ENCODE results near the gene FA2H.
"Not testable (repeated sequence)": the region's sequence is repeated elsewhere in the genome, so short reads cannot be mapped to it uniquely, and the experiment has no call there.

Gene FA2H, protein sequence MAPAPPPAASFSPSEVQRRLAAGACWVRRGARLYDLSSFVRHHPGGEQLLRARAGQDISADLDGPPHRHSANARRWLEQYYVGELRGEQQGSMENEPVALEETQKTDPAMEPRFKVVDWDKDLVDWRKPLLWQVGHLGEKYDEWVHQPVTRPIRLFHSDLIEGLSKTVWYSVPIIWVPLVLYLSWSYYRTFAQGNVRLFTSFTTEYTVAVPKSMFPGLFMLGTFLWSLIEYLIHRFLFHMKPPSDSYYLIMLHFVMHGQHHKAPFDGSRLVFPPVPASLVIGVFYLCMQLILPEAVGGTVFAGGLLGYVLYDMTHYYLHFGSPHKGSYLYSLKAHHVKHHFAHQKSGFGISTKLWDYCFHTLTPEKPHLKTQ

DNA sequence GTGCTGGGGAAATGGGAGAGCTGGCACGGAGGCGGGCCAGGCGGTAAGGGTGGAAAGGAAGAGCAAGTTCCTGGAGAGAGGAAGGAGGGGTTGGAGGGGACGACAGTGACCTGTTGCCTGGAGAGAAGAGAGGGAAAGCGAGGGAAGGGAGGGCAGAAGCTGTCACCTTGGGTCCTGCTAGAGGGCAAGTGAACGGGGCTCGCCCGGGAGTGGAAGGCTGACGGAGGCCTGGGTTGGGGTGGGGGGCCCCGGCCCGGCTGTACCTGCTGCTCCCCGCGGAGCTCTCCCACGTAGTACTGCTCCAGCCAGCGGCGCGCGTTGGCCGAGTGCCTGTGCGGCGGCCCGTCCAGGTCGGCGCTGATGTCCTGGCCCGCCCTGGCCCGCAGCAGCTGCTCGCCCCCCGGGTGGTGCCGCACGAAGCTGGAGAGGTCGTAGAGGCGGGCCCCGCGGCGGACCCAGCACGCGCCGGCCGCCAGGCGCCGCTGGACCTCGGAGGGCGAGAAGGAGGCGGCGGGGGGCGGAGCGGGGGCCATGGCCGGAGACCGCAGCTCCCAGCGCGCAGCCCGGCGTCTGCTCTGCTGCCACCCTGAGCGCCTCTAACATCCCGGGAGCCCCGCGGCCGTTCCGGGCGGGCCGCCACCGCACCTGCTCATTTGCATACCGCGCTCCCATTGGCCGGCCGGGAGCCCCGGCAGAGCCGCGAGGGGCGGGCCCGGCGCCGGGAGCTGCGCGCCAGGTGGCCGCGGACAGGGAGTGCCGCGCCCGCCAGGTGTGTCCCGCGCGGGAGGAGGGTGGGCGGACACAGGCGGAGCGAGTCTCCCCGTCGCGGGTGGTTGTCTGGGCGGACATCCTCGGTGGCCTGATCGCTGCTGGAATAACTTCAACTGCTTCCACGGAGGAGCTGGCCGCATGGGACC is at the start of gene FA2H:
Gene FA2H (minus strand): TSS at position 598 of the 917 bp plus-strand sequence. CDS start 65 bp downstream, at position 533.
- peak in 55 of 56 donors; percentile 19 to 95 (median 77) for DNase-seq

DNA sequence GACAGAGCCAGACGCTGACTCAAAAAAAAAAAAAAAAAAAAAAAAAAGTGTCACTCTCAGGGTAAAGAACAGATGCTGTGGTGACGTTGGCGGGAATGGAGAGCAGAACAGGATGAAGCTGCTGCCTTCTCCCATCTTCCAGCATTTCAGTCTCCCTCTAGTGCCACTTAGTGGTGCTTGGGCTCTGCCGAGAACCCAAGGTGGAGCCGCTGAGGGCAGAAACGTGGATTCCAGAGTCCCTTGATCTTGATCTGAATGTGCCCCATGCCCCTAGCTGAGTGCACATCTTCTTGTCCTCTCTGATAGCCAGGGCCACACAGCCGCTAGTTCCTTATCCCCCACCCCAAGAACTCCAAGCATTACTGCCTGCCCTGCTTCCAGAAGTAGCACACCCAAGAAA is 43.2 kb upstream of the FA2H start:
- no peak for DNase-seq

DNA sequence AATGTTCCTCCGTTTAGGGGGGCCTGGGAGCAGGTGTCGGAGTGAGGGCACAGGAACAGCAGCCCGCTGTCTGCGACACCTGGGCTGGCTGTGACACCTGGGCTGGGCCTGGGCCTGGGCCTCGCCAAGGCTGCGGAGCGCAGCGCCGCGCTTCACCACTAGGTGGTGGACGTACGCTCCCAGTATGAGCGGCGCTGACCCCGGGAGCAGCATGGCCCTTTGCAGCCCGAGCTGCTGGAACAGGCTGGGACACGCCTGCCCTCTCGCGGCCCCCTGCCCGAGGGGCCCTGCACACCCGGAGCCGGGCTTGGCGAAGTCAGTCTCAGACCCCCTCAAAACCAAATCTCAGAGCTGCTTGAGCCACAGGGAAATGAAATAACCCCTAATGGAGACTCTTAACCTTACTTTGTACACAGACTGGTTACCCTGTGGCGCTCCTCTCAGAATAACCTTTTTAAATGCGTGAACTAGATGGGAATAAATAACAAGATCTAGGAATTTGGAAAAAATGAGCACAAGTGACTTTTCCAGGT is 38.6 kb upstream of the FA2H start:
- peak in 55 of 56 donors; percentile 3 to 85 (median 53) for DNase-seq

DNA sequence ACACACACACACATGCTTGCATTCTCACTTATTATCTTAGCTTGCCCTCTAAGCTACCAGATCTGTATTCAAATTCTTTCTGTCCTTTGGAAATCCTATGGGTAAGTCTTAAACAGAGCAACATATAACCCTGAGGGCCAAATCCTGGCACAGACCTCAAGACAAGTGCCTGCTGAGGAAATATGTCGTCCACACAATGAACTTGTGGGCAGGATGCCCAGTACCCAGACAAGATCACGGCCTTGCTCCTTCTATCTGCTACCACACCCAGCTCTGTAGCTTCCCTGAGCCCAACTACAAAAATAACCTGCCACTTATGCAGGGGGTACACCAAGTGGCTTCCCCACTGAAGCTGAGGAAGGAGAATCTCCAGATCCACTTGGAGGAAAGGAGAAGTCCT is 37.3 kb upstream of the FA2H start:
- DNase-seq, result no peak

DNA sequence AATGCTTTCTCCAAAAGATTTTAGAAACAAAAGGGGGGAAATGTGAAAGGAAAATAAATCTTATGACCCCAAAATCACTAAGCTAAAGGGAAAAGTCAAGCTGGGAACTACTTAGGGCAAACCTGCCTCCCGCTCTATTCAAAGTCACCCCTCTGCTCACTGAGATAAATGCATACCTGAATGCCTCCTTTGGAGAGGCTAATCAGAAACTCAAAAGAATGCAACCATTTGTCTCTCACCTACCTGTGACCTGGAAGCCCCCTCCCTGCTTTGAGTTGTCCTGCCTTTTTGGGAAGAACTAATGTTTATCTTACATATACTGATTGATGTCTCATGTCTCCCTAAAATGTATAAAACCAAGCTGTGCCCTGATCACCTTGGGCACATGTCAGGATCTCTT is 36.6 kb upstream of the FA2H start:
- not testable (repeated sequence) for DNase-seq

DNA sequence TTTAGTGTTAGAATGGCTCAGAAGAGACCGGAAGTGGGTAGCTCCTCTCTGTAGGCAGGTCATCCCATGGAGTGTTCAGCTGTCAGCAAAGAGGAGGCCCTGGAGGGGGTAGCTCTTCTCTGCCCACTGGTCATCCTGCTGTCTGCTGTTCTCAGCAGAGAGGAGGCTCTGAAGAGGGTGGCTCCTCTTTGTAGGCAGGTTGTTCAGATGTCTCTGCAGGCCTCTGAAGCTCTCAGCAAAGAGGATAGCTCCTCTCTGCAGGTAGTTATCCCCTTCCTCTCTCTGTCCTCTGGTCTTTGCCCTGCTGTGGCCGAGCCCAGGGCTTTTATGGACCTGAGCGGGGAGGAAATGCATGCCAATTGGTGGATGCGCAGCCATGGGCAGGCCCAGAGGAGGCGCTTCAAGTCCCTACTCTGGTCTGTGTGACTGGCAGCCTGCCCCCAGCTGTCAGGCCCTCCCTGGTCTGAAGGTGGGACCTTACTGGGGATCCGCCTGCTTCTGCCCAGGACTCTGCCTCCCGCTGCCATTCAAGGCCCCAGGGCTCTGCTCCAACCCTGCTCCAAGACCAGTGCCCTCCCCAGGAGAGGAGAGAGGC is 32.5 kb upstream of the FA2H start:
- DNase-seq, result no peak

DNA sequence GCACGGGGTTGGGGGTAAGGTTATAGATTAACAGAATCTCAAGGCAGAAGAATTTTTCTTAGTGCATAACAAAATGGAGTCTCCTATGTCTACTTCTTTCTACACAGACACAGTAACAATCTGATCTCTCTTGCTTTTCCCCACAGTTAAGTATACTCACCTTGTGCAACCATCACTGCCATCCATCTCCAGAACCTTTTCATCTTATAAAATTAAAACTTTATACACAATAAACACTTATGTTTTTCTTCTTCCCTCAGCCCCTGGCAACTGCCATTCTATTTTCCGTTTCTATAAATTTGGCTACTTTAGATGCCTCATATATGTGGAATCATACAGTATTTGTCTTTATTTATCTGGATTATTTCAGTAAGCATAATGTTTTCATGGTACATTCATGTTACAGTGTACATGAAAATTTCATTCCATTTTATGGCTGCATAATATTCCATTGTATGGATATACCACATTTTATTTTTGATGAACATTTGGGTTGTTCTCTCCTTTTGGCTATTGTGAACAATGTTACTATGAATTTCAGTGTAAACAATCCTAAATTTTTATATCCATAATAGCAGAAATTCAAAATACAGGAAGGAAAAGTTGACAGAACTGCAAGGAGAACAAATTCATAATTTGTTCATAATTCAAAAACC is 25.7 kb upstream of the FA2H start:
- DNase-seq, result no peak

DNA sequence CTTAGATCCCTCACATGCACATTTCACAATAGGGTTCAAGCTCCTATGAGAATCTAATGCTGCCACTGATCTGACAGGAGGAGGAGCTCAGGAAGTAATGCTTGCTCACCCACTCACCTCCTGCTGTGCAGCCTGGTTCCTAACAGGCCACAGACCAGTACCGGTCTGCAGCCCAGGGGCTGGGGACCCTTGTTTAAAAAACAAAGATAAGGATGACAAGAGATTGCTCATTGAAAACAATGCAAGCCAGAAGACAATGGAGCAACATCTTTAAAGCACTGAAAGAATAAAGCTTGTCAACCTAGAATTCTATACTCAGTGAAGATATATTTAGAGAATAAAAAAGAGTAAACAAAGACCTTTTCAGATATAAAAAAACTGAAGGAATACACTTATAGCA is 22.8 kb upstream of the FA2H start:
- DNase-seq, result no peak

DNA sequence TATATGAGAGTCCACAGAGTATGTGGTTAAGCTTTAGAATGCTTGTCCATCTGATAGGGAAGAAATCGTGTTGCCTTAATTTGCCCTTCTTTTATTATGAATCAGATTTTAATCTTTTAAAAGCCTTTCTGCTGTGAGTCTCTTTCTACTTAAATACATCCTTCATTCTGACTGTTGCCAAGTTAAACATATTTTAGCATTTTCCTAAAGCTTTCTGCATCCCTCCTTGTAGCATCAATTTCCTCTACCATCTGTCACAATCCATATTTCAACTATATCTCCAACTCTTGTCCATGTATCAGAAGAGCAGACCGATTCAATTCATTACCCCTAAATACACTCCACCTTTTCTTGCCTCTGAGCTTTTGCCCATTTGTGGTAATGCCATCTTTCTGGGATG is 20.5 kb upstream of the FA2H start:
- DNase-seq, result no peak

DNA sequence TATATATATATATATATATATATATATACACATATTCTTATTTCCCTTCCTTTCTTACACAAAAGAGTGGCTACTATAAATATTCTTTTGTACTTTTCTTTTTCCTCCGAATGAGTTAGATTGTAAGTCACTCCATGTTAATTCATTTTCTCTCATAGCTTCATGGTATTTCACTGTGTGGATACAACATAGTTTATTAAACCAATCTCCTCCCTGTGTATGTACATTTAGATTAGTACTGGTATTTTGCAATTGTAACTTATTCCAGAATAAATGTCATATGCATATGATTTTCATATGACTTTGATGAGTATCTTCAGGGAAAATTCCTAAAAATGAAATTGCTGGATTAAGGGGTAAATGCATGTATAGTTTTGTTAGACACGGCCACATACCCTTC is 20.0 kb upstream of the FA2H start:
- DNase-seq, result no peak

DNA sequence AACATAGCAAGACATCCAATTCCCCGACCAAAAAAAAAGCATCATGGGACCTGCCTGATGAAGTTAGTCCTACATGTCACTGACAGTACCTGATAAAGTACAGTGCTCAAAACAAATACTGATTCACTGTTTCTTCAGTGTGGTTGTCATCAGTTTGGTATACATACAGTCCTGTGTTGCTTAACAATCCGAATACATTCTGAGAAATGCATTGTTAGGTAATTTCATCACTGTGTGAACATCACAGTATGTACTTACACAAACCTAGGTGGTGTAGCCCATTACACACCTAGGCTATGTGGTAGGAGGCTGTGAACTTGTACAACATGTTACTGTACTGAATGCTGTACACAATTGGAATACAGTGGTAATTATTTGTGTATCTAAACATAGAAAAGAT is 19.0 kb upstream of the FA2H start:
- DNase-seq, result no peak

DNA sequence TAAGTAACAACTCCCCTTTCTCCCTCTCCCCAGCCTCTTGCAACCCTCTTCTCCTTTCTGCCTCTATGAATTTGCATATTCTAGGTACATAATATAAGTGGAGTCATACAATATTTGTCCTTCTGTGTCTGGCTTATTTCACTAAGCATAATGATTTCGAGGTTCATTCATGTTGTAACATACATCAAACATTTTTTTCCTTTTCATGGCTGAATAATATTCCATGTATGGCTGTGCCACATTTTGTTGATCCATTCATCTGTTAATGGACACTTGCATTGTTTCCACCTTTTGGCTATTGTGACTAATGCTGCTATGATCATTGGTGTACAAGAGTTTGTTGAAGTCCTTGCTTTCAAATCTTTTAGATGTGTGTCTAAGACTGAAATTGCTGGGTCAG is 17.6 kb upstream of the FA2H start:
- DNase-seq, result no peak

DNA sequence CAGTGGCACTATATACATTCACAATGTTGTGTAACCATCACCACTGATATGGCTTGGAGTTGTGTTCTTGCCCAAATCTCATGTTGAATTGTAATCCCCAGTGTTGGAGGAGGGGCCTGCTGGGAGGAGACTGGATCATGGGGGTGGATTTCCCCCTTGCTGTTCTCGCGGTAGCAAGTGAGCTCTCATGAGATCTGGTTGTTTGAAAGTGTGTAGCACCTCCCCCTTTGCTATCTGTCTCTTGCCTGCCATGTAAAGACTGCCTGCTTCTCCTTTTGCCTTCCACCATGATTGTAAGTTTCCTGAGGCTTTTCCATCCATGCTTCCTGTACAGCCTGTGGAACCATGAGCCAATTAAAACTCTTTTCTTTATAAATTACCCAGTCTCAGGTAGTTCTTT is 17.1 kb upstream of the FA2H start:
- DNase-seq, result not testable (repeated sequence)

DNA sequence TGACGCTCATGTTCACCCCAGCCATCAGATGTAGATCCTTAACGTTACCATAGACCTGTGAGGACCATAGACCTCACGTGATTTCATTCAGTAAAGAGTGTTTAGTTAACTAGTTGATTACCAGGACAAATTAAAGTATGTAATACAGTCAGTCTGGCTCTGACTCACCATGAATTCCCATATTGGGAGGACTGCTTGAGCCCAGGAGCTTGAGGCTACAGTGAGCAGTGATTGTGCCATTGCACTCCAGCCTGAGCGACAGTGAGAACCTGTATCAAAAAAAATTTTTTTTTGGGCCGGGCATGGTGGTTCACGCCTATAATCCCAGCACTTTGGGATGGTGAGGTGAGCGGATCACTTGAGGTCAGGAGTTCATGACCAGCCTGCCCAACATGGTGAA is 13.5 kb upstream of the FA2H start:
- DNase-seq, result no peak

DNA sequence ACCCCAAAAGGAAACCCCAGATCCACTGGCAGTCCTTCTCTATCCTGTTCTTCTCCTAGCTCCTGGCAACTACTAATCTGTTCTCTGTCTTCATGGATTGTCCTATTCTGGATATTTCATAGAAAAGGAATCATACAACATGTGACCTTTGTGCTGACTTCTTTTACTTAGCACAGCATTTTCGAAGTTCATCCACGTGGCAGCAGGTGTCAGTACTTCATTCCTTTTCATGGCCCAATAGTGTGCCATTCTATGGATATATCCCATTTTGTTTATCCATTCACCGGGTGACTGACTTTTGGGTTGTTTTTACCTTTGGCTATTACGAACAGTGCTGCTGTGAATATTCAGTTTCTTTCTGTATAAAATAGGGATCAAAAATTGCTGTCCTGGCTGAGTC is 10.4 kb upstream of the FA2H start:
- DNase-seq, result no peak

DNA sequence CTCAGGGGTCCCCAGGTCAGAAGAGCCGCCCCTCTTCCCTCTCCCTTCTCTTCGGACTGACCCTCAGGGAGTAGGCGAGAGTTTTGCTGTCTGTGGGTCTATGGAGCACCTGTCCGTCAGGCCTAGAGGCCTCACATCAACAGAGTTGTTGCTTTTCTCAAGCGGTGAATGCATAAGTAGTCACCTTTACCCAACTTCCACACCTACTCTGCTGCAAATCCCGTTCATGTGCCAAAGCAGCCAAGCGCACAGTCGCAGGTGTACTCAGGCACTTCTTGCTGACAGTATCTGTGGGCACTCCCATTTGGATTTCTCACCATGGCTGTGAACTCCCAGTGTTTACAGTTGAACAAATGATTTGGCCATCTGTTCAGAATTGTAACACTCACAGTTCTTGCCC is 4.0 kb upstream of the FA2H start:
- no peak for DNase-seq

DNA sequence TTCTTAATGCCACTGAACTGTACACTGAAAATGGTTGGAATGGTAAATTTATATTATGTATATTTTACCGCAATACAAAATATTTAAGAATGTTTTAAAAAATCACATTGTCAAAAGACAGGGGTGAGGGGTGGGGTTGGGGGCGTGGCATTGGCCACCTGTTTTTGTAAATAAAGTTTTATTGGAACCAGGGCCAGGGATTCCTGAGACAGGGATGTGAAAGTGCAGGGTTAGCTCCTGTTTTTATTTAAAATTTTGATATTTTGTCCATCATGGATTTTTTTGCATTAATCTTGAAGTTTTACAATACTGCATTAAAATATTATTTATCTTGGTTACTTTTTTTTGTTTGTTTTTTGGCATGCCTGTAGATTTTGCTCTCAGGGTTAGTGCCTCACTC is 2.3 kb upstream of the FA2H start:
- DNase-seq, result no peak

DNA sequence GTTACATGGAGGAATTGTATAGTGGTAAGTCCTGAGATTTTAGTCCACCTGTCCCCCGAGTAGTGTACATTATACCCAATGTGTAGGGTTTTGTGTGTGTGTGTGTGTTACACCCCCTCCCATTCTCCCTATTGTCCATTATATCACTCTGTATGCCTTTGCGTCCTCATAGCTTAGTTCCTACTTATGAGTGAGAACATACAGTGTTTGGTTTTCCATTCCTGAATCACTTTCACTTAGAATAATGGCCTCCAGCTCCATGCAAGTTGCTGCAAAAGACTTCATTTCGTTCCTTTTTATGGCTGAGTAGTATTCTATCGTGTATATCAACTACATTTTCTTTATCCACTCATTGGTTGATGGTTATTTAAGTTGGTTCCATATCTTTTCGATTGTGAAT is 635 bp upstream of the FA2H start:
- DNase-seq, result no peak

DNA sequence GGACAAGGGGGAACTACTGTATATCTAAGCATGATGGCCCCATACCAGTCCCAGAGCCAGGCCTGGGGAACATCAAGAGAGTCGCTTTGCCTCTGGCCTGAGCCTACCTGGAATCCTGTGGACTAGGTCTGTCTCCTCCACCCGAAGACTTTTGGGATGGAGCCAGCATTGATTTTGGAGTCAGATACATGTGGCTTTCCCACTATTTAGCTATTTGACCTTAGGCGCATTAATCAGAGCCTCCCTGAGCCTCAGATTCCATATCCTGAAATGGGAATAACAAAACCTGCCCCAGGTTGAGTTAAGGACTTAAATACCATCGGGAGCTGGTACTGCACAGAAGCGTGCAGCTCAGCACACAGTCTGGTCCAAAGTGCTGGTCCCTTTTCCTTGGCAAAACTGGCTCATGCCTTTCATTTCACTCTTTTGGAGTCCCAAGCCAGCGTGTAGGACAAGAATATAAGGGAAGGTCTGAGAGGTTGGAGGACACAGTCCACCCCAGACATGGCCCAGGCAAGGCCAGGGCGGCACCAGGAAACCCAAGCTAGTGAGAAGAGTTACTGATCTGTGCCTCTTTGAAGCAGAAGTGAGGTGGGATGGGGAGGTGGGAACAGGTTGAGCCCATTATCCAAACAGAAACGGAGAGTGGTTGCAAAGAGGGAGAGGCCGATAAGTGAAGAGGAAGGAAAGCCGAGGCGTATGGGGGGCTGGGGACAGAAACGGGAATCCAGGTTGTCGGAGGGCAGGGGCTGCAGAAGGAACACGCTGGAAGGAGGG is 986 bp downstream of the FA2H start:
- DNase-seq, result no peak

DNA sequence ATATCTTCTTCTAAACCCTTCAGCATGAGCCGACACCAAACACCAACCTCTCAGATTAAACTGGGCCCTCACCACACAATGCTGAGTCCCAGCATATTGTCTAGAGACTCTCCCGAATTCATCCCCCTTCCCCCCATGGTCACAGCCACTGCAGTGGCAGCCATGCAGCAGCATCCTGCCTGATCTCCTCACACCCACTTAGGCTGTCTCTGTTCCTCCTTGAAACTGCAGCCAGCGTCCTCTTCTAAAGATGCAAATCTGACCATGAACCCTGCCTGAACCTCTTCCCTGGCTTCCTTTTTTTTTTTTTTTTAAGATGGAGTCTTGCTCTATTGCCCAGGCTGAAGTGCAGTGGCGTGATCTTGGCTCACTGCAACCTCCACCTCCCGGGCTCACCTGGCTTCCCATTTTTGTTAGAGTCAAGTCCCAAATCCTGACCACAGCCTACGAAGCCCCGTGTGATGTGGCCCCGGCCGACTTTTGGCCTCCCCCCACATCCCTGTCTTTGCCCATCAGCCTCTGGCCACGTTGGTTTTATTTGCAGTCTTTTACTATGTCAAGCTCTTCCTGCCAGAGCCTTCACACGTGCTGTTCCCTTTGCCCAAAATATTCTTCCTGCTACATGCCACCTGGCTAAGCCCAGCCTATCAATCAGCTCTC is 2.8 kb downstream of the FA2H start:
- DNase-seq, result no peak
